ENCODE results near the gene AATK.

GRCh38 chr17:81176666-81177065, 10.6 kb upstream of the AATK start:
- TF ChIP-seq POLR2A (IDR thresholded peaks at IDR 0.05; ENCODE audit: low read length) (no peak), GATA1 (IDR thresholded peaks at IDR 0.05; ENCODE audit: low read depth, low read length) (no peak)
